ENCODE results near the gene DMPK.

DNA sequence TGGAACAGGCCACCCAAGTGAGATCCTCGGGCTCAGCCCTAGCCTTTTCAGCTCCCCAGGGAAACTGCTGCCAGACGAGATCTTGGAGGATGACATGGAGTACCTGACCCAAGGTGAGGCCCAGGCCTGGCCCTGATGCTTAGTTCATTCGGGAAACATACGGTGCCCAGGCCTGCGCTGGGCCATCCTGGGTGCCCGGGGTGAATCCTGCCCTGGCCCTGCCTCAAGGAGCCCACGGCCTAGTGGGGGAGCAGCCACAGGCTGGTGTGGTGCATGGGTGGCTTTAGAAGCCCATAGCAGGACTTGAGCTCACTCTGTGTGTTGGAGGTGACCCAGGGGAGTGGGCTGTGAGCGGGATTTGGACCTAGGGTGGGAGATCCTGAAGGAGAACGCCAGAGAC lies 23.4 kb downstream of the DMPK start:
- TF ChIP-seq POLR2AphosphoS5 (IDR thresholded peaks at IDR 0.05; ENCODE audit: low read depth): no peak
- TF ChIP-seq CTCF (conservative IDR thresholded peaks at IDR 0.05; ENCODE audit: low read depth in 2 of 2): no peak
- no peak for TF ChIP-seq JUNB (IDR thresholded peaks at IDR 0.05; ENCODE audit: unreplicated experiment)
- TF ChIP-seq EZH2 (IDR thresholded peaks at IDR 0.05; ENCODE audit: low read depth, unreplicated experiment): no peak

Data from GM23338 (cell line).